ENCODE measurements around the gene C6orf62.
"Not testable (repeated sequence)": the region's sequence is repeated elsewhere in the genome, so short reads cannot be mapped to it uniquely, and the experiment has no call there.

The C6orf62 gene

DNA sequence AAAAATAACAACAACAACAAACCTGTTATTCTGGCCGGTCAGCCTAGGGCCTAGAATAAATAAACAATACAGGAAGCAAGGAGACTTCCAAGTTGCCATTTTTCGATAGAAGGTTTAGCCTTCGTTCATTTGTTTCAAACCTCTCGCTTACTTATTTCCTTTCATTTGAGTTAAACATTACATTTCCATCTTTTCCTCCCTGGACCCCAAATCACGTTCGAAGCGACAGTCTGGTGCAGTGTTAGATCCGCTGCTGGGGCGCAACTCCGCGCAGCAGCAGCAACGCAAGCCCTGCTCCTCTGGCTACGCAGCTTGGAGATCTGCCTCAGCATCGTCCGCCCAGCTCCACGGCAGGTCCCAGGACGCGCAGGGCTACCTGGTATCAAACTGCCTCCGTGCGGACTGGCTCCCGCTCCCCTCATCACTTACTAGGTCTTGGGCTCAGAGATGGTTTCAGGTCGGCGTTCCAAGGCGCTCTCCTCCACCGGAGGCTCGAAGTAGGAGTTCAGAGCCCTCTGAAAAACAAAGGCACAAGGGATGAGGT lies 52.8 kb downstream of the C6orf62 start:
- no peak for DNase-seq

DNA sequence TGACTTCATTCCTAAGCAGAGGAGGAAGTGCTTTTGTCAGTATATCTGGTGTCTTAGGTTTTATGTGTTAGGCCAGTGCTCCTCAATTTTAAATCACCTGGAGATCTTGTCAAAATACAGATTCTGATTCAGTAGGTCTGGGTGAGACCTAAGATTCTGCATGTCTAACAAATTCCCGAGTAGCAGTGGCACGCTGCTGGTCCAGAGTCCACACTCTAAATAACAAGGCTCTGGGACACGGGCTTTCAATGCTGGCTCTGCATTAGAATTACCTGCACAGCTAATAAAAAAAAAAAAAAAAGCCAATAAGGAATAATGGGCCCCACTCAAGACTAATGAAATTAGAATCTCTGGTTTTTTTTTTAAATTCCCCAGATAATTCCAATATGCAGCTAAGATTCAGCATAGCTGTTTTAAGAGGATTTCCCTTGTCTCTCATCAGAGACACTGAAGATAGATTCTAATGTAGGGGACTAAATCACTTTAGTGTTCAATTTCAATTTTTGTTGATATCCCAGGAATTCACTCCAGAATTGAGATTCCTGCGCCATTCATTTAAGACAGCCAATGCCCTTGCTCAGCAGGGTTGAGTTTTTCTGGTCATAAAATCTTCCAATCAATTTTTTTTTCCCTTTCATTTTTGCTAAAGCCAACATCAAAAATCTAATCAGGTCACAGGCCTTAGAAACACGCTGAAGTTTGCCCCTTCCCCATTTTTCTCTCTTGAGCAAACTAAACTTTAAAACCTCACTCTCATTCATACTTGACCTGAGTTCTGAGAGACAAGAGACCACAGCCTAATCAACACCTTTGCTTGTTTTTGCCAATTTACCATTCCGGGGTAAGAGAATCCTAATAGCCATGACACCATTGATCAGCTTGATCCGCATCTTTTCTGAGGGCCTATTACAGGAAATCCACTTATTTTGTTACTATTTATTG lies 54.6 kb downstream of the C6orf62 start:
- DNase-seq = no peak

DNA sequence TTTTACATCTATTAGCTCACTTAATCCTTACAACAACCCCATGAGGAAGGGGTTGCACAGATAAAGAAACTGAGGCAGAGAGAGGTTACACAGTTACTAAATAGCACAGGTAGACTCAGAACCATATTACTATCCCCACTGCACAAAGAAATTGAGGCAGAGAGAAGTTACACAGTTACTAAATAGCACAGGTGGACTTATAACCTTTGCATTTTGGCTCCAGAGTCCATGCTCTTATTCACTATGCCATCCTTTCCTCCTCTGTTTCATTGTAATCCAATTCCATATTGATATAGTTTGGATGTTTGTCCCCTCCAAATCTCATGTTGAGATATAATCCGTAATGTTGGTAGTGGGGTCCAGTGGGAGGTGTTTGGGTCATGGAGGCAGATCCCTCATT lies 55.8 kb downstream of the C6orf62 start:
- no peak for DNase-seq

DNA sequence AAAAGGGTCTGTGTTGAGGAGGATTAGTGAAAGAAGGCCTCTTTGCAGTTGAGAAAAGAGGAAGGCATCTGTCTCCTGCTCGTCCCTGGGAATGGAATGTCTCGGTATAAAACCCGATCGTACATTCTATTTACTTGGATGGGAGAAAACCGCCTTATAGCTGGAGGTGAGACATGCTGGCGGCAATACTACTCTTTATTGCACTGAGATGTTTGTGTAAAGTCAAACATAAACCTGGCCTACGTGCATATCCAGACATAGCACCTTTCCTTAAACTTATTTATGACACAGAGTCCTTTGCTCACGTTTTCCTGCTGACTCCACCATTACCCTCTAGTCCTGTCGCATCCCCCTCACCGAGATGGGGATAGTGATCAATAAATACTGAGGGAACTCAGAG lies 56.7 kb downstream of the C6orf62 start:
- DNase-seq = no peak

DNA sequence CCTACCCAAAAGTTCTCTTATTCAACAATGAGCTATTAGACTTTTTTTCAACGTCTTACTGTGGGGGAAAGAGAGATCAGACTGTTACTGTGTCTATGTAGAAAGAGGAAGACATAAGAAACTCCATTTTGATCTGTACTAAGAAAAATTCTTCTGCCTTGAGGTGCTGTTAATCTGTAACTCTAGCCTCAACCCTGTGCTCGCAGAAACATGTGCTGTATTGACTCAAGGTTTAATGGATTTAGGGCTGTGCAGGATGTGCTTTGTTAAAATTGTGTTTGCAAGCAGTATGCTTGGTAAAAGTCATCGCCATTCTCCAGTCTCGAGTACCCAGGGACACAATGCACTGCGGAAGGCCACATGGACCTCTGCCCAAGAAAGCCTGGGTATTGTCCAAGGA lies 57.2 kb downstream of the C6orf62 start:
- not testable (repeated sequence) for DNase-seq

DNA sequence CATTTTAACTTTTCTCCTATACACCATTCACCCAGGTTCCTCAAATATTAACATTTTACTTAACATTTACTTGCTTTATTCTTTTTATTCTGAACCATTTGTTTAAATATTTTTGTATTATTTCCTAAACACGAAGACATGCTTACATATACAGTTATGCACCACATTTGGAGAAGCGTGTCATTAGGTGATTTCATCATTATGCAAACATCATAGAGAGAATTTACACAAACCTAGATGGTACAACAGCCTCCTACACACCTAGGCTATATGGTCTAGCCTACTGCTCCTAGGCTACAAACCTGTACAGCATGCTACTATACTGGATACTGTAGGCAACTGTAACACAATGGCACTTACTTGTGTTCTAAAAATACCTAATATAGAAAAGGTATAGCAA lies 58.8 kb downstream of the C6orf62 start:
- DNase-seq = no peak

DNA sequence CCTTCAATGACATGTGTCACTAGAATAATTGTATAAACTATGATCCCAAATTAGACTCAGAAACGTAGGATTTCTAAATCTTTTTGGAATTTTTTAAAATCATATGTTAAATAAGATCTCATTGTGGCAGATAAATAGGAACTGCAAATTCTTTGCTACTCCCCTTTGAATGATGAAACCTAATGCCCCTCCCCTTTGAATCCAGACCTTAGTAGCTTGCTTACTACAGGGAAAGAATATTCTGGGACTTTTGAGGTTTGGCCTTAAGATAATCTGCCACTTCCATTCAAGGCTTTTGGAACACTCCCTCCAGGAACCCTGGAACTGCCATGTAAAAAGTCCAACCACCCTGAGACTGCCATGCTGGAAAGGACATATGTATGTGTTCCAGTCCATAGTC lies 59.4 kb downstream of the C6orf62 start:
- no peak for DNase-seq

DNA sequence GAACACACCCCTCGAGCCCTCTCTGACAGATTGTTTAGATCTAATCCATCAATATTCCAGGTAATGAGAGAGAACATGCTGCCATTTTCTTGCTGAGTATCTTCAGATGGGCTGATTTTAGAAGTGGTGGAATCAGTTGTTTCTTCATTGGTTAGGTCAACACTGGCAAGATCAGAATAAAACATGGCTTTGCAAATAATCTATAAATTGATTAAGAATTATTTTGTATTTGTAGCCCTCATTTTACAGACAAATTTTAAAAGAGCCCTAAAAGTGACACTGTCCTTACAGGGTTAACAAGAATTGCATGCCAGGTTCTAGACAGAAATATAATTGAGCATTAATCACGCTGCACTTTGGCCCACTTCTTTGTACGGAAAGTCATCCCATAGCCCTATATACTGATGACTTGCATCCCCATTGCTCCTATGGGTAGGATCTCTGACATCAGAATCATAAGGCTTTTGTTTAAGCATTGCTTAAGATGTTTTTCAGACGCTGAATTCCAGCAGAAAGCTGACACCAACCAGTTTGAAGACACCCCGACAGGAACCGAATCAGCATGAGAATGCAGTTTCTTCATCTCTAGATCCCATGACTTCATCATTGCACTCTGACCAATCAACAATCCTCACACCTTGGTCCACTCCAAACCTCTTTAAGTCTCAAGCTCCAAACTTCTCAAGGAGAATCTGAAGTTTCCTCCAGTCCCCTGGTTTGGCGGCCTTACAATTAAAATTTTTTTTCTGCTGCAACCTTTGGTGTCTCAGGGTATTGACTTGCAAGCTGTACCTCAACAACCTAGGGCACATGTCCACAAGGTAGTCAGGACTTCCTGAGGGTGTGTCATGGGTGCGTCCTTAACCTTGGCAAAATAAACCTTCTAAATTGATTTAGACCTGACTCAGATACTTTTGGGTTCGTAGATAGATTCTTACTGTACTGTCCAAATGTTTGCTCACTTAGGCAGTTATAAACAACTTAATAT lies 60.1 kb downstream of the C6orf62 start:
- no peak for DNase-seq

DNA sequence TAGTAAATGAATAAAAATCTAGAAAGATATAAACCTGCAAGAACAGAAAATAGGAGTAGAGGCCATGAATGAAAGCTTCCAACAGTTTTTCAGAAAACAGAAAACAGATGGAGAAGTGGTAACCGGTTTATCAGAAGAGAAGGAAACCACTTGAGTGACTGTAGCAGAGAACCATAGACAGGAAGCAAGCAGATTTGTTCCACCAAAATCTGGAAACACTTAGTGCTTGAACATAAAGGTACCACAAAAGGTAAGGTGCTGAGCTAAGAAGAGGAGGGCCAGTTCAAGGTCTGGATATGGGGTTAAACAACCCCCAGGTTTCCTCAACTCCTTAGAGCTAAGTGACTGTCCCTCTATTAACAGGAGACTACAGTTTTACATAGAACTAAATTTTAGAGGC lies 63.7 kb downstream of the C6orf62 start:
- no peak for DNase-seq

Data from NCI-H2171 (cell line).